Measurements from ENCODE around the gene SLC37A4.
"Not testable (repeated sequence)": the region's sequence is repeated elsewhere in the genome, so short reads cannot be mapped to it uniquely, and the experiment has no call there.

SLC37A4 gene

DNA sequence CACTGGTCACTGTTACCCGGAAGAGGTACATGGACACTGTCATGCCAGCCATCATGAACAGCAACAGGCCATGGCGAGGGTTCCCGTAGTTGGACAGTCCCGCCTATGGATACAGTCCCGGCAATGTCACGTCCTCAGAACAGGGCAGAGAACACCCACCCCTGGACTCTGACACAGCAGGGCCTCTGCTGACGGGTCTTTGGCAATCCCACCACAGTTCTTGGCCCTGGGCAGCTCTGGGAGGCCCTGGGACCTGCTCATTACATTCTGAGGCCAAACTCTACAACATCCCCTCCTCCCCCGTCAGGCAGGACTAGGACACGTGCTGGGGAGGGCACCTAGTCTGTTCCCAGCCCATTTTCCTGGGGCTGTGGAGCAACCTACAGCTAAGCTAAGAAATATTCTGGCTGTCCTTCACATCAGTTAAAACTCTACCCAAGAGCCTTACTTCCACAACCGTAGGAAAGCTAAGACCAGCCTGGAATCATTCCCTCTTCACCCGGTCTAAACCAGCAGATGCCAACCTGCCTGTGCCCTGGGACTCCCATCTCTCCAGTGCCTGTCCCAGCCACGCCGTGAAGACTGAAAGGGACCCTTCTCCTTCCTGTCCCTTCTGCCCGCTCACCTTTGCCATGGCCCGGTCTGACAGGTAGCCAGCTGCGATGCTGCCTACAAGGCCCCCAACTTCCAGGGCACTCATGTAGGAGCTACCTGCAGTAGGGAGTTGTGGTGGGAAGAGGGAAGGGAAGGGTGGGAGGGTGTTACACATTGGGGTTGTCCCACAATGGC, 4.5 kb downstream of the SLC37A4 start:
- Histone ChIP-seq H3K9me3 (ENCODE audit: control insufficient read depth, low read depth, low read length) (no peaks in the 10 kb centered on the region), H3K4me1 (ENCODE audit: control insufficient read depth, low read depth, low read length) (no peaks in the 10 kb centered on the region), H3K4me3 (ENCODE audit: low read length) (no peak overlapping the region), H3K9ac (ENCODE audit: low read length) (no peak overlapping the region), H3K27me3 (ENCODE audit: control insufficient read depth, insufficient read depth, low read length) (no peaks in the 10 kb centered on the region), H3K27ac (ENCODE audit: low read length) (no peak overlapping the region), H3K36me3 (ENCODE audit: control insufficient read depth, low read depth, low read length) (peaks cover 45% of the 10 kb centered on the region)

DNA sequence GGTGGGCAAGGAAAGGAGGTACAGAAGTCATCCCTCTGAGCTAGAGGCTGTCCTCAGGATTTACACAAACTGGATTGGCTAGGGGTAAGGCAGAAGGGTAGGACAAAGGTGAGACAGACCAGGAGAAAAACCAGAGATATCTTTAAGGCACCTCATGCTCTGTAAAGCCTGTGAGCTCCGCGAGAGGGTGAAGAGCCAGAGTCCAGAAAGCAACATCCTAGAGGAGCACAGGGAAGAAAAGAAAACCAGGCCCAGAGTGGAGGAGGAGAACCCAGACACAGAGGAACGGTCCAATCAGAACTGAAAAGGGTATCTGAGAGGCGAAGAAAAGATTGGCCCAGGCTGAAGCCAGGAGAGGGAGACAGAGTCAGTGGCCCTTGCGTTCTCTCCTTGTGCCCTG, 5.1 kb downstream of the SLC37A4 start:
- Histone ChIP-seq H3K27me3 (ENCODE audit: control insufficient read depth, insufficient read depth, low read length) (no peaks in the 10 kb centered on the region), H3K9ac (ENCODE audit: low read length) (no peak overlapping the region), H3K36me3 (ENCODE audit: control insufficient read depth, low read depth, low read length) (peaks cover 46% of the 10 kb centered on the region), H3K27ac (ENCODE audit: low read length) (no peak overlapping the region), H3K9me3 (ENCODE audit: control insufficient read depth, low read depth, low read length) (no peaks in the 10 kb centered on the region), H3K4me1 (ENCODE audit: control insufficient read depth, low read depth, low read length) (no peaks in the 10 kb centered on the region), H3K4me3 (ENCODE audit: low read length) (no peak overlapping the region)

DNA sequence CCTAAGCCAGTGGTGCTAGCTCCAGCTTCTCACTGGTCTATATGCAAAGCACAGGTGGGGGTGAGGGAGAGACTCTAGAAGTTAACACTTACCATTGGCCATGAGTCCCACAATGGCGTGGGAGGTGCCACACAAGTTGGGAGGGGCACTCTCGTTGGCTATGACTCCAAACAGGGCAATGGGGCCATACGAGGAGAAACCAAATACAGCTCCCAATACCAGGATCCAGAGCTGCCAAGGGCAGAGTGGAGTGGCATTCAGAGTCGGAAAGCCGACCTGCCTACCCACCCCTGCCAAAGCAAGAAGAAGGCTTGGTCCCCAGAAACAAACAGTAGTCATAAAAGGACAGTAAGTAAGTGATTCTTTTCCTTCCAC, 5.6 kb downstream of the SLC37A4 start:
- H3K4me1 ChIP-seq (ENCODE audit: control insufficient read depth, low read depth, low read length), result no peaks in the 10 kb centered on the region
- H3K27ac ChIP-seq (ENCODE audit: low read length), result no peak overlapping the region
- H3K36me3 ChIP-seq (ENCODE audit: control insufficient read depth, low read depth, low read length), result peaks cover 46% of the 10 kb centered on the region
- H3K9me3 ChIP-seq (ENCODE audit: control insufficient read depth, low read depth, low read length), result no peaks in the 10 kb centered on the region
- H3K27me3 ChIP-seq (ENCODE audit: control insufficient read depth, insufficient read depth, low read length), result no peaks in the 10 kb centered on the region
- no peak overlapping the region for H3K4me3 ChIP-seq (ENCODE audit: low read length)
- no peak overlapping the region for H3K9ac ChIP-seq (ENCODE audit: low read length)

DNA sequence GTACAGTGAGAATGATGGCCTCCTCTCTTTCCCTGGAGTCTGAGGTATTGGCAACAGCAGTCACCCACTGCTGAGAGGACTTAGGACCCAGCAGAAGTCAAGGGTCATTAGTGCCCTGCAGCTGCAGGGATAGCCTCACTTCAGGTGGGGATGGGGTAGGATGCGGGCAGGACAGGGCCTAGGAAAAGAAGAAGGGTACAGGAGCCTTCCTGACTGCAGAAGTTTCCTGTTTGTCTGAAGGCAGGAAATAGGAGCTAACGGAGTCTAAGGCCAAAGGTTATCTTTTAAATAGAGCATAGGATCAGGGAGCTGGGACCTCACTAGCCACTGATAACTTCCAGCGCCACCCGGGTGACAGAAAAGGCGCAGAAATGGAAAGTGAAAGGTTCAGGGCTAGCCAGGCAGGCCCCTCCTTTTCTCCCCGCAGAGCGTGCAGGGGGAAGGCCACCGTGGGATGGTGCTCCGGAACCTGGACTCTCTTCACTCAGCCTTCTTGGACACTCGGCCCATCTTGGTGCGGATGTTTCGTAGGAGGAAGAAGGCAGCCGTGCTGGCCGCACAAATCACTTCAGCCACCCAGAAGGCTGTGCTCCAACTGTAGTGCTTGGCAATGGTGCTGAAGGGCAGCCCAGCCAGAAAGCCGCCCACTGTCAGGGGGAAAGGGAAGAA, 6.1 kb downstream of the SLC37A4 start:
- H3K27me3 ChIP-seq (ENCODE audit: control insufficient read depth, insufficient read depth, low read length), result no peaks in the 10 kb centered on the region
- no peak overlapping the region for H3K4me3 ChIP-seq (ENCODE audit: low read length)
- H3K4me1 ChIP-seq (ENCODE audit: control insufficient read depth, low read depth, low read length), result no peaks in the 10 kb centered on the region
- H3K9me3 ChIP-seq (ENCODE audit: control insufficient read depth, low read depth, low read length), result no peaks in the 10 kb centered on the region
- H3K9ac ChIP-seq (ENCODE audit: low read length), result no peak overlapping the region
- peaks cover 46% of the 10 kb centered on the region for H3K36me3 ChIP-seq (ENCODE audit: control insufficient read depth, low read depth, low read length)
- no peak overlapping the region for H3K27ac ChIP-seq (ENCODE audit: low read length)

DNA sequence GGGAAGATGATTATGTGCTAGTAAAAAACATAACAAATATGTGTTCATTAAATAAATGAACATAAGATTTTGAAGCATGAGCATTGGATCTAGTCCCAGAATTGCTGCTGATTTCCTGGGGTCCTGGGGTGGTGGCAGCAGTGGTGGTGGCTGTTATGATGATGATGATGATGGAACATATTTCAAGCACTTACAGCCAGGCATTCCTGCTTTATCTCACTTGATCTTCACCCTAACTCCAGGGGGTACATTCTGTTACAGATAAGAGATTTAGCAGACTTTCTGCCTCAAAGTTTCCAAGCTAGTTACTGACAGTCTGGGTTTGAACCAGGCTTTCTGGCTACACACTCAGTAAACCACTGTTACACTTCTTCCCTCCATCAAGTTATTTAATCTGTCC, 6.9 kb downstream of the SLC37A4 start:
- H3K9ac ChIP-seq (ENCODE audit: low read length), result no peak overlapping the region
- H3K27ac ChIP-seq (ENCODE audit: low read length), result no peak overlapping the region
- no peak overlapping the region for H3K4me3 ChIP-seq (ENCODE audit: low read length)
- H3K27me3 ChIP-seq (ENCODE audit: control insufficient read depth, insufficient read depth, low read length), result no peaks in the 10 kb centered on the region
- no peaks in the 10 kb centered on the region for H3K9me3 ChIP-seq (ENCODE audit: control insufficient read depth, low read depth, low read length)
- H3K4me1 ChIP-seq (ENCODE audit: control insufficient read depth, low read depth, low read length), result no peaks in the 10 kb centered on the region
- peaks cover 46% of the 10 kb centered on the region for H3K36me3 ChIP-seq (ENCODE audit: control insufficient read depth, low read depth, low read length)

DNA sequence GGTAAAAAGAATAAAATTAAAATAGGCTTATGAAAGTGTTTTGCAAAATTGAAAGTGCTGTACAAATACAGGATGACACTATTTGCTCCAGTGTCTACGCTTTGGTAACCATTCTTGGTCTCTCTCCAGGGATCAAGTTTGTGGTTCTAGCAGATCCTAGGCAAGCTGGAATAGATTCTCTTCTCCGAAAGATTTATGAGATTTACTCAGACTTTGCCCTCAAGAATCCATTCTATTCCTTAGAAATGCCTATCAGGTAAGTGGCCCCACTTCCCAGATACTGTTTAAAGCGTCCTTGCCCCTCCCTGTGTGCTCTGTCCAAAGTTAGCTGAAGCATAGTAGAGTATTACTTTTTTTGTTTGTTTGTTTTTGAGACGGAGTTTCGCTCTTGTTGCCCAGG, 9.0 kb downstream of the SLC37A4 start:
- no peak overlapping the region for H3K9ac ChIP-seq (ENCODE audit: low read length)
- H3K9me3 ChIP-seq (ENCODE audit: control insufficient read depth, low read depth, low read length), result no peaks in the 10 kb centered on the region
- H3K4me3 ChIP-seq (ENCODE audit: low read length), result no peak overlapping the region
- H3K4me1 ChIP-seq (ENCODE audit: control insufficient read depth, low read depth, low read length), result peaks cover 5% of the 10 kb centered on the region
- H3K36me3 ChIP-seq (ENCODE audit: control insufficient read depth, low read depth, low read length), result peaks cover 40% of the 10 kb centered on the region
- no peak overlapping the region for H3K27ac ChIP-seq (ENCODE audit: low read length)
- no peaks in the 10 kb centered on the region for H3K27me3 ChIP-seq (ENCODE audit: control insufficient read depth, insufficient read depth, low read length)

DNA sequence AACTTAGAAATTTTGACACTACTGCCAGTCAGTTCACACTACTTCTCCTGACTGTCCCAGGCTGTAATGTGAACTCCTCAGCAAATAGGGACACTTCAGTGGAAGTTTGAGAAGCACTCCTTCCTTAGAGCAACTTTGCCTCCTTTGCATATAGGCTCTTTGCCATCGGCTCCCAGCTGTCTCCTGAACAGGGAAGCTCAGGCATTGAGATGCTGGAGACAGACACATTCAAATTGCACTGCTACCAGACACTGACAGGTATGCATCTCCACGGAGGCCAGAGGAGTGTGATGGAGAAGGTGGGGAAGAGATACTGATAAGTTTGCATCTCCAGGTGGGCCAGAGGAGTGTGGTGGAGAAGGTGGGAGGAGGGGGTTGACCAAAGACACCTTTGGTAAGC, 10.7 kb downstream of the SLC37A4 start:
- peaks cover 53% of the 10 kb centered on the region for H3K36me3 ChIP-seq (ENCODE audit: control insufficient read depth, low read depth, low read length)
- H3K27ac ChIP-seq (ENCODE audit: low read length), result no peak overlapping the region
- H3K9ac ChIP-seq (ENCODE audit: low read length), result no peak overlapping the region
- peaks cover 9% of the 10 kb centered on the region for H3K4me1 ChIP-seq (ENCODE audit: control insufficient read depth, low read depth, low read length)
- peak overlapping the region; percentile 89 for H3K4me3 ChIP-seq (ENCODE audit: low read length)
- H3K9me3 ChIP-seq (ENCODE audit: control insufficient read depth, low read depth, low read length), result no peaks in the 10 kb centered on the region
- H3K27me3 ChIP-seq (ENCODE audit: control insufficient read depth, insufficient read depth, low read length), result no peaks in the 10 kb centered on the region

DNA sequence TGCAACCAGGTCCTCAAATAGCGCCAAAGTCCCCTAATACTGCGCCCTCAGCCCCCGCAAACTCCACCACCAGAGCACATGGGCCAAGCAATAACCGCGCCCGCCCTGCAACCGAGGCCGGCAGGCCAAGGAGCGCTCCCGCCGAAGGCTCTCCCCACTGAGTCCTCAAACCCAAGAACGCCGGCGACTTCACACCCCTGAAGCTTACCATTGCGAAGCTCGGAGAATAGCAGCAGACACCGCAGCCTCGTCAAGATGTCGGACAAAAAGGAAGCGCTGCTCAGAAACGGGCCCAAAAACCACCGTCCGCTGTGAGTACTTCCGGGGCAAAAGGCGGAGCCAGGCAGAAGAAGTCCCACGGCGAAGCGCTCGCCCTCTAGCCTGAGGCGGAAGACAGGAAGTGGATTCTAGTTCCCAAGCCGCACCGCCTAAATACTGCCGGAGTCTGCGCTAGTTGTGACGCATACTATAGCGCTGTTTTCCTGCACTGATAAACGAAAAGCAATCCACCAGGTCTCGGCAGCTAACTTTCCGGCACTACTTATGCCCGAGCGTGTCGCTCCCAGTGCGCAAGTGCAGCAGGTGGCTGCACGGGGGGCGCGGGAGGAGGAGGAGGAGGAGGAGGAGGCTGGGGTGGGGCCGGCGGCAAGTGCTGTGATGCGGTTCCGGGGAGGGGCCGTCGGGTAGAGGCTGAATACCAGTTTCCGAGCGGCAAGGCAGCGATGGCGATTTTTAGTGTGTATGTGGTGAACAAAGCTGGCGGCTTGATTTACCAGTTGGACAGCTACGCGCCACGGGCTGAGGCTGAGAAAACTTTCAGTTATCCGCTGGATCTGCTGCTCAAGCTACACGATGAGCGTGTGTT, 12.4 kb downstream of the SLC37A4 start, which contains the start of the genes RPS25 and TRAPPC4:
Gene RPS25 (minus strand): TSS at position 270 of the 865 bp plus-strand sequence. CDS start 59 bp downstream, at position 211.
Gene TRAPPC4 (plus strand): TSS at position 693 of the 865 bp plus-strand sequence. CDS start 30 bp downstream, at position 723.
- Histone ChIP-seq H3K27ac (ENCODE audit: low read length) (peak within 1 kb of the TSS; percentile 91), H3K4me1 (ENCODE audit: control insufficient read depth, low read depth, low read length) (peaks cover 9% of the 10 kb centered on the region), H3K4me3 (ENCODE audit: low read length) (peak within 1 kb of the TSS; percentile 89), H3K9me3 (ENCODE audit: control insufficient read depth, low read depth, low read length) (no peaks in the 10 kb centered on the region), H3K36me3 (ENCODE audit: control insufficient read depth, low read depth, low read length) (peaks cover 49% of the 10 kb centered on the region), H3K9ac (ENCODE audit: low read length) (peak within 1 kb of the TSS; percentile 97), H3K27me3 (ENCODE audit: control insufficient read depth, insufficient read depth, low read length) (no peaks in the 10 kb centered on the region)

DNA sequence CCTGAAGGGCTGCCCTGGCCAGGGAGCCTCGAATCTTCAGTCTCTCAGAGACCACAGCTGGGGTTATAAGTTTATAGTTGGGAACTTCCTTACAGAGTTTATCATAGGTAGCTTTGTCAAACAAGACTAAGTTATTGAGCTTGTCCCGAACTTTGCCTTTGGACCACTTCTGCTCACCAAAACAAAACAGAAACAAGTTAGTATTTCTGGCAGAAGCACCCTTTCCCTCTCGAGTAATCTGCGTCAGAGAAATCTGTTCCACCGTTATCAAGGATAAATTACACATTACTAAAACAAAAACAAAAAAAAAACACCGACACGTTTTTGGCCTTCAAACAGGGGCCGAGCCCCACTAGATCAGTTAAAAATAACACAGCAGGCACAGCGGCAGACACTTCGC, 13.3 kb downstream of the SLC37A4 start:
- Histone ChIP-seq H3K27ac (ENCODE audit: low read length) (peak overlapping the region; percentile 91), H3K4me3 (ENCODE audit: low read length) (peak overlapping the region; percentile 89), H3K9ac (ENCODE audit: low read length) (peak overlapping the region; percentile 97), H3K36me3 (ENCODE audit: control insufficient read depth, low read depth, low read length) (peaks cover 51% of the 10 kb centered on the region)
- not testable (repeated sequence) for H3K27me3 ChIP-seq (ENCODE audit: control insufficient read depth, insufficient read depth, low read length); H3K9me3 ChIP-seq (ENCODE audit: control insufficient read depth, low read depth, low read length); H3K4me1 ChIP-seq (ENCODE audit: control insufficient read depth, low read depth, low read length)

DNA sequence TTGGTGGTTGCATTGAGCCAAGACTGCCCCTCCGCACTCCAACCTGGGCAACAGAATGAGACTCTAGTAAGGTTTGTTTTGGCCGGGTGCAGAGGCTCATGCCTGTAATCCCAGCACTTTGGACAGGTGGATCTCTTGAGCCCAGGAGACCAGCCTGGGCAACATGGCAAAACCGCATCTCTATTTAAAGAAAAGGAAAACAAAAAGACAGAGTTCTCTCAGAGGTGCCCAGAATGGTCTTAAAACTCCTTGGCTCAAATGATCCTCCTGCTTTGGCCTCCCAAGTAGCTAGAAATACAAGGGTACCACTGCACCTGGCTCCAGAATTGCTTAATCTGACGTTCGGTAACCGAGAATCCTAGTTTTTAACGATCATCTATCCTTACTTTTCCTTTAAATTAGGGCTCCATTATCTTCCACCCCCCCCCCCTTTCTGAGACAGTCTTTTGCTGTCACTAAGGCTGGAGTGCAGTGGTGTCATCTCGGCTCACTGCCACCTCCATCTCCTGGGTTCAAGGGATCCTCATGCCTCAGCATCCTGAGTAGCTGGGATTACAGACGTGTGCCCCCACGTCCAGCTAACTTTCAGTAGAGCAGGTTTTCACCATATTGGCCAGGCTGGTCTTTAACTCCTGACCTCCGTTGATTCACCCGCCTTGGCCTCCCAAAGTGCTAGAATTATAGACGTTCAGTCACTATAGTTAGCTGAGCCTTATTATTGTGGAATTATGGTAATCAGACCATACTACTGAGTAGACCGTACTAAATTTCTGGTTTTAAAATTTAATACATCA, 14.3 kb downstream of the SLC37A4 start:
- Histone ChIP-seq H3K27ac (ENCODE audit: low read length) (no peak overlapping the region), H3K4me1 (ENCODE audit: control insufficient read depth, low read depth, low read length) (peaks cover 9% of the 10 kb centered on the region), H3K4me3 (ENCODE audit: low read length) (peak overlapping the region; percentile 89), H3K27me3 (ENCODE audit: control insufficient read depth, insufficient read depth, low read length) (no peaks in the 10 kb centered on the region), H3K36me3 (ENCODE audit: control insufficient read depth, low read depth, low read length) (peaks cover 49% of the 10 kb centered on the region), H3K9me3 (ENCODE audit: control insufficient read depth, low read depth, low read length) (no peaks in the 10 kb centered on the region), H3K9ac (ENCODE audit: low read length) (peak overlapping the region; percentile 97)
